Measurements from ENCODE around the gene DTNBP1. TPM values are rescaled to one million over a fixed set of nuclear protein-coding genes. Genes with fewer than 3 reads are reported as not detected.
"Not testable (repeated sequence)": the region's sequence is repeated elsewhere in the genome, so short reads cannot be mapped to it uniquely, and the experiment has no call there.

The DTNBP1 gene
- total RNA-seq, 1 donor from 2014 or later = 11.0 TPM

DNA sequence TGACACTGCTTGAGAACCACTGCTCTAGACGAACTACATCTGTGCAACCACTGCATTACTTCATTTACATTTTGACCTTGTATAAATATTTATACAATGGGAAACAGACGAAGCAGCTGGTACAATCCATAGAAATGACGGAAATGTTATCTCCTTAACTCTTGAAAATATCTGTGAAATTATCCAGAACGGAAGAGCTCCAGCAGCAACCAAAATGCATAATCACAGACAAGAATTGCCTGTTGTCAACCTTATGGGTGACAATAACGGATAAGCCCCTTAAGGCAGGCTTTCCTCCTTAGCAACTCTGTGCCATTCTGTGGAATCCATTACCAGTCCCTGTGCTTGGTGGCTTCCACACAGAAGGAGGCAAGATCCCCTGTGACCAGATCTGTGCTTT is 115.4 kb downstream of the DTNBP1 start:
- Histone ChIP-seq H3K36me3 (ENCODE audit: control insufficient read depth, insufficient read depth, low read length) (no peaks in the 10 kb centered on the region), H3K27me3 (ENCODE audit: control insufficient read depth, insufficient read depth, low read length) (no peaks in the 10 kb centered on the region), H3K4me3 (ENCODE audit: low read depth, low read length) (no peak overlapping the region)
- no peak for DNase-seq (ENCODE audit: low read depth)
- TF ChIP-seq CTCF (IDR thresholded peaks at IDR 0.05; ENCODE audit: insufficient read depth, low read length, poor library complexity, severe bottlenecking) = no peak

GRCh38 chr6:15546591-15546990 is 116.2 kb downstream of the DTNBP1 start:
- no peaks in the 10 kb centered on the region for H3K27me3 ChIP-seq (ENCODE audit: control insufficient read depth, insufficient read depth, low read length)
- H3K4me3 ChIP-seq (ENCODE audit: low read depth, low read length) = no peak overlapping the region
- H3K36me3 ChIP-seq (ENCODE audit: control insufficient read depth, insufficient read depth, low read length) = no peaks in the 10 kb centered on the region
- DNase-seq (ENCODE audit: low read depth) = no peak
- no peak for TF ChIP-seq CTCF (IDR thresholded peaks at IDR 0.05; ENCODE audit: insufficient read depth, low read length, poor library complexity, severe bottlenecking)

- DNase-seq (ENCODE audit: low read depth) = no peak
- H3K4me3 ChIP-seq (ENCODE audit: low read depth, low read length) = no peak overlapping the region
- no peak for TF ChIP-seq CTCF (IDR thresholded peaks at IDR 0.05; ENCODE audit: insufficient read depth, low read length, poor library complexity, severe bottlenecking)
Observed at GRCh38 chr6:15544321-15544900, 118.4 kb downstream of the DTNBP1 start.

DNA sequence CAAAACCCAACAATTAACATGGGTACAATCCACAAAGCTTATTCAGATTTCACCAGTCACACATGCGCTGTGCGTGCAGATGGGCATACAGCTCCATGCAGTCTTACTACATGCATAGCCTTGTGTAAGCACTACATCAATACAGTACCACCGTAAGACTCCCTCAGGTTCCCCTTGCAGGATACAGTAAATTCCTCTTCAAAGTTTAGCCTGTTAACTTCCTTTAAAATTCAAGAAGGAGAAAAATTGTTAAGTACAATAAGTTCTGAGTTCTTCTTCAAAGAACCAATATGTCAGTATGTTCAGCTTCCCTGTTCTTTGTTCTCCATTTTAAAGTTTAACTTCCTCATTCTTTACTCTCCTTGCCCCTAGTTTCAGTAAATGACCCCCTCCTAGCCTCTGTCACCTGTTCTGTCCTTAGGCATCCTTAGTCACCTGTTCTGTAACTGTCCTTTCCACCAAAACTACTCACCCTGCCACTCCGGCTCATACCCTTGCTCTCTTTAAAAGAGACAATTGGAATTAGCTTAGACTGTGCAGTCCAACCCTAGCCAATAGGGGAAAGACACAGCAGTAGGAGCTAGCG is 119.4 kb downstream of the DTNBP1 start:
- H3K4me3 ChIP-seq (ENCODE audit: low read depth, low read length); H3K27me3 ChIP-seq (ENCODE audit: control insufficient read depth, insufficient read depth, low read length); DNase-seq (ENCODE audit: low read depth); H3K36me3 ChIP-seq (ENCODE audit: control insufficient read depth, insufficient read depth, low read length): not testable (repeated sequence)

More at GRCh38 chr6:15544321-15544900, 118.4 kb downstream of the DTNBP1 start:
- H3K36me3 ChIP-seq (ENCODE audit: control insufficient read depth, insufficient read depth, low read length) = no peaks in the 10 kb centered on the region
- H3K27me3 ChIP-seq (ENCODE audit: control insufficient read depth, insufficient read depth, low read length) = no peaks in the 10 kb centered on the region

DNA sequence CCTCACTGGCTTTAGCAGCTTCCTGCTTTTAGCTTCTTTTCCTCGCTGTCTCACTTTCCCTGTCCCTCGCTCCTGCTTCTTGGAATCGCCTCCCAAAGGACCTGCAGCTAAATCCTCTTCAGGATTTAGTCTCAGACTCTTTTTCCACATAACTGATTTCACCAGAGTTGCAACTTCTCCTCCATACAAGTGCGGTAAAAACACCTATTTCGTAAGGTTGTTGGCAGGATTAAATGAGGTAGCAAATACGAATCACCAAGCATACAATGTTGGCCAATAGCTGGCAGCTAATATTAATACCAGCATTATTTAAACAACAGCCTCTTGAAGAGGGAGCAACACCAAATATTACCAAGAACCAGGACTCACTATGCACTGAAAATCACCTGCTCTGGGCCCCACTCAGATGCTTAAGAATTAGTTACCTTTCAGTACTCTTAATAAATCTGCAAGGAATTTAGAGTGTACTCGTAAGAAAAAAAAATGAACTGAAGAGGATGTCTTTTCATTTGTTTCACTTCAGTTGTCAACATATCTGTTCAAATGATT is 123.0 kb downstream of the DTNBP1 start:
- H3K4me3 ChIP-seq (ENCODE audit: low read depth, low read length) = no peak overlapping the region
- no peak for TF ChIP-seq CTCF (IDR thresholded peaks at IDR 0.05; ENCODE audit: insufficient read depth, low read length, poor library complexity, severe bottlenecking)
- H3K27me3 ChIP-seq (ENCODE audit: control insufficient read depth, insufficient read depth, low read length) = no peaks in the 10 kb centered on the region
- no peaks in the 10 kb centered on the region for H3K36me3 ChIP-seq (ENCODE audit: control insufficient read depth, insufficient read depth, low read length)
- DNase-seq (ENCODE audit: low read depth) = no peak

GRCh38 chr6:15538766-15539495 is 123.9 kb downstream of the DTNBP1 start:
- Histone ChIP-seq H3K36me3 (ENCODE audit: control insufficient read depth, insufficient read depth, low read length) (no peaks in the 10 kb centered on the region), H3K27me3 (ENCODE audit: control insufficient read depth, insufficient read depth, low read length) (no peaks in the 10 kb centered on the region), H3K4me3 (ENCODE audit: low read depth, low read length) (no peak overlapping the region)
- DNase-seq (ENCODE audit: low read depth) = no peak
- no peak for TF ChIP-seq CTCF (IDR thresholded peaks at IDR 0.05; ENCODE audit: insufficient read depth, low read length, poor library complexity, severe bottlenecking)

Data from kidney epithelial cell (primary cell).